ENCODE data around the gene STEAP3.

Gene STEAP3

GRCh38 chr2:119206201-119206600 is 17.4 kb upstream of the STEAP3 start:
- H3K36me3 ChIP-seq (ENCODE audit: control insufficient read depth, insufficient read depth, low read length), result no peaks in the 10 kb centered on the region
- H3K9me3 ChIP-seq (ENCODE audit: control insufficient read depth, low read length), result no peaks in the 10 kb centered on the region
- no peak overlapping the region for H3K4me3 ChIP-seq (ENCODE audit: low read depth, low read length)
- H3K4me2 ChIP-seq (ENCODE audit: low read length), result no peak overlapping the region
- H3K27me3 ChIP-seq (ENCODE audit: control insufficient read depth, insufficient read depth, low read length), result no peaks in the 10 kb centered on the region
- H3K27ac ChIP-seq, result no peak overlapping the region
- no peaks in the 10 kb centered on the region for H3K79me2 ChIP-seq
- no peak overlapping the region for H2AFZ ChIP-seq
- H3K4me1 ChIP-seq, result no peaks in the 10 kb centered on the region
- TF ChIP-seq, protein P1, sequence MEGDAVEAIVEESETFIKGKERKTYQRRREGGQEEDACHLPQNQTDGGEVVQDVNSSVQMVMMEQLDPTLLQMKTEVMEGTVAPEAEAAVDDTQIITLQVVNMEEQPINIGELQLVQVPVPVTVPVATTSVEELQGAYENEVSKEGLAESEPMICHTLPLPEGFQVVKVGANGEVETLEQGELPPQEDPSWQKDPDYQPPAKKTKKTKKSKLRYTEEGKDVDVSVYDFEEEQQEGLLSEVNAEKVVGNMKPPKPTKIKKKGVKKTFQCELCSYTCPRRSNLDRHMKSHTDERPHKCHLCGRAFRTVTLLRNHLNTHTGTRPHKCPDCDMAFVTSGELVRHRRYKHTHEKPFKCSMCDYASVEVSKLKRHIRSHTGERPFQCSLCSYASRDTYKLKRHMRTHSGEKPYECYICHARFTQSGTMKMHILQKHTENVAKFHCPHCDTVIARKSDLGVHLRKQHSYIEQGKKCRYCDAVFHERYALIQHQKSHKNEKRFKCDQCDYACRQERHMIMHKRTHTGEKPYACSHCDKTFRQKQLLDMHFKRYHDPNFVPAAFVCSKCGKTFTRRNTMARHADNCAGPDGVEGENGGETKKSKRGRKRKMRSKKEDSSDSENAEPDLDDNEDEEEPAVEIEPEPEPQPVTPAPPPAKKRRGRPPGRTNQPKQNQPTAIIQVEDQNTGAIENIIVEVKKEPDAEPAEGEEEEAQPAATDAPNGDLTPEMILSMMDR (IDR thresholded peaks at IDR 0.05), result no peak
- no peak overlapping the region for H3K9ac ChIP-seq

- H3K27ac ChIP-seq, result no peak overlapping the region
- H3K27me3 ChIP-seq (ENCODE audit: control insufficient read depth, insufficient read depth, low read length), result no peaks in the 10 kb centered on the region
- no peaks in the 10 kb centered on the region for H3K9me3 ChIP-seq (ENCODE audit: control insufficient read depth, low read length)
- H3K79me2 ChIP-seq, result no peaks in the 10 kb centered on the region
- no peak overlapping the region for H3K4me3 ChIP-seq (ENCODE audit: low read depth, low read length)
- H2AFZ ChIP-seq, result no peak overlapping the region
- TF ChIP-seq, protein P1 (IDR thresholded peaks at IDR 0.05), result no peak
- no peak overlapping the region for H3K4me2 ChIP-seq (ENCODE audit: low read length)
- no peaks in the 10 kb centered on the region for H3K4me1 ChIP-seq
- H3K36me3 ChIP-seq (ENCODE audit: control insufficient read depth, insufficient read depth, low read length), result no peaks in the 10 kb centered on the region
- no peak overlapping the region for H3K9ac ChIP-seq
Observed at GRCh38 chr2:119207447-119207846, 16.2 kb upstream of the STEAP3 start.

DNA sequence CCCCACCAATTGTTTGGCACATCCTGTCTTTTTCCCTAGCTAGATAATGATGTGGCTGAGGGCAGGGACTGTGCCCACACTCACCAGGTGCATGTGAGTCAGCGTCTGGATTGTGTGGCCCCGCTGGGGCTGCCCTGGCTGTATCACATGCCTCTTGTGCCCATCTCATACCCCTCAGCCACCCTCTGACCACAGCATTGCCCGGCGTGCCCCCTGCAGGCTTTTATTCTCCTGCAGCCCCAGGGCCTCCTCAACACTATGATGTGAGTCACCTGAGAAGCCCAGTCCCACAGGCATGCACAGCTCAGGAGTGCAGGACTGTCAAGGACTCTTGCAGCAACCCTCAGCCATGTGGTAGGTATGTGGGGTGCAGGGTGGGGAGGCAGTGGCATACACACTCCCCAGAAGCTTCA is 14.8 kb upstream of the STEAP3 start:
- Histone ChIP-seq H2AFZ (no peak overlapping the region), H3K9me3 (ENCODE audit: control insufficient read depth, low read length) (no peaks in the 10 kb centered on the region), H3K4me3 (ENCODE audit: low read depth, low read length) (no peak overlapping the region), H3K4me1 (no peaks in the 10 kb centered on the region), H3K9ac (no peak overlapping the region), H3K4me2 (ENCODE audit: low read length) (no peak overlapping the region), H3K27ac (no peak overlapping the region), H3K36me3 (ENCODE audit: control insufficient read depth, insufficient read depth, low read length) (no peaks in the 10 kb centered on the region), H3K79me2 (no peaks in the 10 kb centered on the region), H3K27me3 (ENCODE audit: control insufficient read depth, insufficient read depth, low read length) (no peaks in the 10 kb centered on the region)
- TF ChIP-seq, protein P1 (IDR thresholded peaks at IDR 0.05), result no peak

DNA sequence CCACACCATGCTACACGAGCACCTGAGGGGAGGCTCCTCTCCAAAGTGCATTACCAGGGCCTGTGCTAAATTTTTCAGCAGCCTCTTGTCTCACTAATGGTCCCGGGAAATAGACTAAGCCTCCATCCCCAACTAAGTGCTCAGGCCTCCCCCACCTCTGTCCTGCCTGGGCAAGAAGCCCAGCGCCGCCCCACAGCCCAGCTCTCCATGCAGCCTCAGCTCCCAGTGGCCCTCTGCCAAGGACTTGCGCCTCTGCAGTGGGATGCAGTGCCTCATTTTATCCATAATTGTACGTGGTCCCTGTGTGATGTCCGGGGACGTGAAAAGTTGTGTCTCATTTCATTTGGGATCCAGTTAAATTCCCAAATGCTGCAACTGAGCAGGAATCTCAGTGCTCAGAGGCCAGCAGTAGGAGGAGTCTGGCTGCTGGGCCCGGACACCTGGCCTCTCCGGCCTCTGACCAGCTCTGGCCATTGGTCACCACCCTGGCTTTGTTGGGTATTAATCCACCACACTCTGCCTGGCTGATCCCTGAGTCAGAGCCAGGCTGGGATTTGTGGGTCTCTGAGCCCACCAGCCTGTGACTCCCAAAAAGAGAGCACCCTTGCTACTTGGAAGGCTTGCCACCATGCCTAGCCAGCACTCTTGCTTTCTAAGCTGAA is 11.4 kb upstream of the STEAP3 start:
- Histone ChIP-seq H3K4me3 (ENCODE audit: low read depth, low read length) (no peak overlapping the region), H3K79me2 (no peaks in the 10 kb centered on the region), H3K9me3 (ENCODE audit: control insufficient read depth, low read length) (no peaks in the 10 kb centered on the region), H3K27ac (no peak overlapping the region), H3K9ac (no peak overlapping the region), H3K4me1 (peaks cover 3% of the 10 kb centered on the region), H3K4me2 (ENCODE audit: low read length) (no peak overlapping the region), H3K36me3 (ENCODE audit: control insufficient read depth, insufficient read depth, low read length) (no peaks in the 10 kb centered on the region), H2AFZ (no peak overlapping the region), H3K27me3 (ENCODE audit: control insufficient read depth, insufficient read depth, low read length) (no peaks in the 10 kb centered on the region)
- TF ChIP-seq, protein P1 (IDR thresholded peaks at IDR 0.05), result no peak

- Histone ChIP-seq H3K9ac (no peak overlapping the region), H3K27me3 (ENCODE audit: control insufficient read depth, insufficient read depth, low read length) (no peaks in the 10 kb centered on the region), H3K4me1 (peaks cover 21% of the 10 kb centered on the region), H2AFZ (no peak overlapping the region), H3K27ac (no peak overlapping the region), H3K9me3 (ENCODE audit: control insufficient read depth, low read length) (no peaks in the 10 kb centered on the region), H3K4me2 (ENCODE audit: low read length) (no peak overlapping the region), H3K36me3 (ENCODE audit: control insufficient read depth, insufficient read depth, low read length) (no peaks in the 10 kb centered on the region), H3K79me2 (no peaks in the 10 kb centered on the region), H3K4me3 (ENCODE audit: low read depth, low read length) (no peak overlapping the region)
- TF ChIP-seq, protein P1 (IDR thresholded peaks at IDR 0.05), result no peak
Observed at GRCh38 chr2:119214453-119215037, 9.1 kb upstream of the STEAP3 start.
